HL-60 (cell line): Measurements from ENCODE around the gene ALDH1B1.
A peak's percentile ranks its signal among the peaks of the same experiment; 100 is the strongest.

ENCODE experiments used
- DNase-seq, 2 experiments: peaks; one replicate each; pipeline ENCODE4 v3.0.0-alpha.2; 2010 to 2020; ENCODE audit warnings: low read depth in 1 of 2, low spot score in 1 of 2
- H3K27ac ChIP-seq: fragments of 250-450 bp; sonication (Bioruptor Pico); replicated peaks from 2 replicates; pipeline ENCODE4 v1.5.1; 2020; ENCODE audit warnings: mild to moderate bottlenecking, moderate library complexity
- H3K27me3 ChIP-seq: fragments of 250-450 bp; sonication (Bioruptor Pico); 2 replicates; pipeline ENCODE4 v1.5.1; 2021; ENCODE audit warnings: mild to moderate bottlenecking, moderate library complexity; ENCODE audit not compliant: insufficient read depth, poor library complexity, severe bottlenecking
- H3K4me3 ChIP-seq: replicated peaks from 2 replicates; pipeline ENCODE4 v1.5.1; 2011; ENCODE audit warnings: mild to moderate bottlenecking, control low read depth, low read length; ENCODE audit not compliant: insufficient read depth
- CTCF ChIP-seq: IDR thresholded peaks from one replicate; pipeline ENCODE4 v1.5.1; 2011; ENCODE audit warnings: low read length, control low read depth, inconsistent platforms; ENCODE audit not compliant: insufficient read depth
- GABPA ChIP-seq: IDR thresholded peaks from 2 replicates; pipeline ENCODE4 v1.6.1; 2012; ENCODE audit warnings: low read depth
- POLR2AphosphoS5 ChIP-seq: IDR thresholded peaks from 2 replicates; pipeline ENCODE4 v1.6.1; 2012; ENCODE audit warnings: low read depth
- REST ChIP-seq: IDR thresholded peaks from 2 replicates; pipeline ENCODE4 v1.6.1; 2012; ENCODE audit warnings: low read depth; ENCODE audit not compliant: insufficient replicate concordance
- SPI1 ChIP-seq: IDR thresholded peaks from 2 replicates; pipeline ENCODE4 v1.6.1; 2012; ENCODE audit warnings: low read depth, mild to moderate bottlenecking, borderline replicate concordance

Gene ALDH1B1

GRCh38 chr9:38432922-38433510 is 40.5 kb downstream of the ALDH1B1 start:
- no peak overlapping the region for H3K4me3 ChIP-seq
- no peak overlapping the region for H3K27ac ChIP-seq
- no peaks in the 10 kb centered on the region for H3K27me3 ChIP-seq
- TF ChIP-seq REST (no peak), CTCF (peak; percentile 40)
- peak in 1 of 2 experiments; percentile 27 for DNase-seq

GRCh38 chr9:38434365-38434764 is 41.9 kb downstream of the ALDH1B1 start:
- TF ChIP-seq SPI1 = no peak
- no peak for TF ChIP-seq REST
- no peak for TF ChIP-seq CTCF
- TF ChIP-seq POLR2AphosphoS5 = no peak
- no peak for TF ChIP-seq GABPA
- Histone ChIP-seq H3K27ac (no peak overlapping the region), H3K4me3 (no peak overlapping the region), H3K27me3 (no peaks in the 10 kb centered on the region)
- DNase-seq = no peak

GRCh38 chr9:38434853-38435252 is 42.4 kb downstream of the ALDH1B1 start:
- no peak for DNase-seq
- H3K27ac ChIP-seq = no peak overlapping the region
- H3K4me3 ChIP-seq = no peak overlapping the region
- H3K27me3 ChIP-seq = no peaks in the 10 kb centered on the region
- TF ChIP-seq POLR2AphosphoS5 (no peak), CTCF (no peak), REST (no peak), SPI1 (no peak), GABPA (no peak)
